ENCODE results near the gene PROC.

GRCh38 chr2:127419112-127419430 is 844 bp downstream of the PROC start:
- TF ChIP-seq CTCF (IDR thresholded peaks at IDR 0.05): no peak
- TF ChIP-seq ZFX (IDR thresholded peaks at IDR 0.05; ENCODE audit: borderline replicate concordance): no peak

Data from 22Rv1 (cell line).